ENCODE measurements around the gene TXNRD1. TPM values are rescaled to one million over a fixed set of nuclear protein-coding genes. Genes with fewer than 3 reads are reported as not detected.
"Not testable (repeated sequence)": the region's sequence is repeated elsewhere in the genome, so short reads cannot be mapped to it uniquely, and the experiment has no call there.

The TXNRD1 gene
- polyA plus RNA-seq, 4 donors, result 54.0 to 72.7 (median 59.0) TPM

GRCh38 chr12:104385510-104385909, 169.9 kb downstream of the TXNRD1 start:
- DNase-seq (ENCODE audit: low read depth in 4 of 4, low spot score in 3 of 4), result no peak

- no peak for DNase-seq (ENCODE audit: low read depth in 4 of 4, low spot score in 3 of 4)
Measured at GRCh38 chr12:104386461-104386860, 170.9 kb downstream of the TXNRD1 start.

- DNase-seq (ENCODE audit: low read depth in 4 of 4, low spot score in 3 of 4), result no peak
Measured at GRCh38 chr12:104387190-104387589, 171.6 kb downstream of the TXNRD1 start.

GRCh38 chr12:104394086-104394485, 178.5 kb downstream of the TXNRD1 start:
- not testable (repeated sequence) for DNase-seq (ENCODE audit: low read depth in 4 of 4, low spot score in 3 of 4)

Other genes with a start within 250 kb of the TXNRD1 start
- gene TDG, start 249.9 kb upstream of the TXNRD1 start, polyA plus RNA-seq (ENCODE audit: insufficient read length in 4 of 4), result 10 to 100 TPM; 42.4 to 58.3 (median 52.8) TPM
- gene GLT8D2, start 165.6 kb upstream of the TXNRD1 start, polyA plus RNA-seq (ENCODE audit: insufficient read length in 4 of 4), result 10 to 100 TPM; 13.7 to 89.8 (median 16.7) TPM
- 10 to 100 TPM; 16.5 to 27.6 (median 20.4) TPM for gene HCFC2, start 151.2 kb upstream of the TXNRD1 start, polyA plus RNA-seq (ENCODE audit: insufficient read length in 4 of 4)
- 100 to 1,000 TPM in 2 of 4 donors, 10 to 100 TPM in 2; 86.5 to 126 (median 102) TPM for gene NFYB, start 77.6 kb upstream of the TXNRD1 start, polyA plus RNA-seq (ENCODE audit: insufficient read length in 4 of 4)
- 1 to 10 TPM; 3.3 to 4.6 (median 4.1) TPM for gene EID3, start 88.0 kb downstream of the TXNRD1 start, polyA plus RNA-seq (ENCODE audit: insufficient read length in 4 of 4)
- 1 to 10 TPM; 4.1 to 7.7 (median 6.9) TPM for gene CHST11, start 241.2 kb downstream of the TXNRD1 start, polyA plus RNA-seq (ENCODE audit: insufficient read length in 4 of 4)